Sigmoid colon (tissue), 7 donors: Measurements from ENCODE around the gene SLC34A3. TPM values are rescaled to one million over a fixed set of nuclear protein-coding genes. Genes with fewer than 3 reads are reported as not detected.

Experiments used
- DNase-seq: peaks from one replicate; pipeline ENCODE4 v3.0.0-alpha.2; 2019
- H3K27ac ChIP-seq, 4 donors: fragments of 200-600 bp; sonication (generic); one replicate each; pipeline ENCODE4 v1.5.1; 2016 to 2019; ENCODE audit warnings: mild to moderate bottlenecking in 1 of 4
- H3K27me3 ChIP-seq, 3 donors: fragments of 200-600 bp; sonication (generic); one replicate each; pipeline ENCODE4 v1.5.1; 2019; ENCODE audit warnings: mild to moderate bottlenecking in 1 of 3
- H3K36me3 ChIP-seq, 4 donors: fragments of 200-600 bp; sonication (generic); one replicate each; pipeline ENCODE4 v1.5.1; 2016 to 2019
- H3K4me1 ChIP-seq, 4 donors: fragments of 200-600 bp; sonication (generic); one replicate each; pipeline ENCODE4 v1.5.1; 2017 to 2019
- H3K4me3 ChIP-seq, 4 donors: fragments of 200-600 bp; sonication (generic); one replicate each; pipeline ENCODE4 v1.5.1; 2017 to 2019; ENCODE audit warnings: mild to moderate bottlenecking in 2 of 4, moderate library complexity in 1 of 4
- H3K9me3 ChIP-seq, 4 donors: fragments of 200-600 bp in 3 of 4; sonication (generic) in 3 of 4; one replicate each; pipeline versions ENCODE4 v1.5.1 to v1.6.1; 2013 to 2019
- CTCF ChIP-seq, 4 experiments: fragments of 450-650 bp in 3 of 4; fragments of 200-600 bp in 1 of 4; IDR thresholded peaks; one replicate each; pipeline ENCODE4 v1.5.1; 2016 to 2019; ENCODE audit warnings: antibody characterized with exemption in 4 of 4, mild to moderate bottlenecking in 3 of 4, moderate library complexity in 2 of 4
- EP300 ChIP-seq, 4 donors: sonication (generic); formaldehyde crosslinking; IDR thresholded peaks; one replicate each; pipeline ENCODE4 v1.6.1; 2017; ENCODE audit warnings: antibody characterized with exemption in 4 of 4
- POLR2A ChIP-seq, 2 donors: fragments of 450-650 bp; IDR thresholded peaks; one replicate each; pipeline ENCODE4 v1.6.1; 2016; ENCODE audit warnings: antibody characterized with exemption in 2 of 2, mild to moderate bottlenecking in 2 of 2, moderate library complexity in 2 of 2
- POLR2AphosphoS5 ChIP-seq, 4 donors: sonication (generic); formaldehyde crosslinking; IDR thresholded peaks; one replicate each; pipeline ENCODE4 v1.6.1; 2017; ENCODE audit warnings: antibody characterized with exemption in 4 of 4
- WGBS, 2 donors: extraction: QIAGEN DNeasy Blood & Tissue Kit; methylation state at CpG; one replicate each; pipeline ENCODE4 v1.1.7; 2013; 5-methylcytosine and 5-hydroxymethylcytosine counted together
- intact Hi-C: fragments of 100-400 bp; cut with DNase I; formaldehyde crosslinking; loops from one replicate; pipeline ENCODE4 v1.15.1; 2023
- polyA plus RNA-seq, 3 donors: library from polyadenylated mRNA; stranded (reverse); fragments of 200-250 nt; gene quantifications; one replicate each; pipeline ENCODE4 v1.2.3, GENCODE V29; 2013
- total RNA-seq, 4 donors: library from RNA; depleted of rRNA; stranded (reverse); fragments of >200 nt; gene quantifications; one replicate each; pipeline ENCODE4 v1.1.0, GENCODE V29; 2016
- donor health status: healthy with polysubstance abuse.
- donor health status: Bipolar disorder and iron deficiency.
- donor health status: healthy.

The SLC34A3 gene
- total and polyA plus RNA-seq, 7 donors, result not detected

DNA sequence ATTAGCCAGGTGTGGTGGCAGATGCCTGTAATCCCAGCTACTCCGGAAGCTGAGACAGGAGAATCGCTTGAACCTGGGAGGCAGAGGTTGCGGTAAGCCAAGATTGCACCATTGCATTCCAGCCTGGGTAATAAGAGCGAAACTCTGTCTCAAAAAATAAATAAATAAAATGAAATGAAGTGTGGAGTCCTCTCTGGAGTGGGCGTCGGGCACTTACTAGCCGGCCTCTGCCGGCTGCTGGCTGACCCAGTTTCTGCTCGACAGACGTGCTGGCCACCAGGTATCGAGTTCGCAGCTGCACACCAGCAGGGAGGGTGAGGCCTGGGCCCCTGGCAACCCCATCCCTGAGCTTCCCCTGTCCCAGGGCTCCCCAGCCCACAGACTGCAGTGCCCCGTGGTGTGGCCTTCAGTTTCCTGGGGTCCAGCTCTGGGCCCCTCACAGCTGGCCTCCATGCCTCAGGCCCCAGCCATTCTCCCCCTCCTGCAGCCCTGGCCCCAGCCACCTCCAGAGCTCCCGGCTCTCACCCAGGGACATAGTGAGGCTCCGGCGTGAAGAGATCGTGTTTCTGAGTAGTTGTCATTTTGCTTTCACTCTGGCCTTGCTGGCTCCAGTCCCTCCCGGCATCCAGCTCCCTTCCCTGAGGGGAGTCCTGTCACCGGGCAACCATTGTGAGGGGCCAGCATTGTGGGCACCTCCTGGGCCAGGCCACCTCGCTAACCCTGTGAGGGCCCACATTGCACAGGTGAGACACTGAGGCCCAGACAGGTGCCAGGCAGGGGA is 16.6 kb downstream of the SLC34A3 start:
- Histone ChIP-seq H3K9me3 (no peaks in the 10 kb centered on the region), H3K27me3 (peaks cover 0 to 10% (median 6%) of the 10 kb centered on the region in 3 donors), H3K4me3 (no peak overlapping the region), H3K4me1 (peaks cover 0 to 22% (median 15%) of the 10 kb centered on the region in 4 donors), H3K36me3 (peaks cover 4 to 16% (median 13%) of the 10 kb centered on the region in 4 donors), H3K27ac (no peak overlapping the region)
- no peak for DNase-seq
- intact Hi-C loops, result no loop called here
- WGBS, 2 donors, result 84 to 90% methylated on average over 20 of the region's 20 CpGs
- TF ChIP-seq CTCF (IDR thresholded peaks at IDR 0.05) (no peak), EP300 (IDR thresholded peaks at IDR 0.05) (no peak), POLR2A (IDR thresholded peaks at IDR 0.05) (no peak), POLR2AphosphoS5 (IDR thresholded peaks at IDR 0.05) (no peak)

DNA sequence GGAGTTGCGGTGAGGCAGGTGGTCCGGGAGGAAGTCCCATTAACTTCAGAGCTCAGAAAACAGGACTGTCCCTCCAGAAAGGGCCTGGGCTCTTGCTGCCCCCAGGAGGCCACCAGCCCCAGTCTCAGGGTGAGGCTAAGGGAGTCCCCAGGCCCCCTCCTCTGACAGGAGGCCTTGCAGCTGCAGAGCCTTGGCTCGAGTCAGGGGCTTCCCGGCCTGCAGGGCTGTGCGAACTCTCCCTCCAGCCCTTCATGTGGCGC is 17.1 kb downstream of the SLC34A3 start:
- intact Hi-C loops, result no loop called here
- 88% methylated on average over 6 of the region's 6 CpGs for WGBS, 2 donors
- peaks cover 4 to 10% (median 9%) of the 10 kb centered on the region in 4 donors for H3K36me3 ChIP-seq
- DNase-seq, result no peak
- no peaks in the 10 kb centered on the region for H3K9me3 ChIP-seq
- no peak overlapping the region for H3K27ac ChIP-seq
- no peak for TF ChIP-seq EP300 (IDR thresholded peaks at IDR 0.05)
- no peak for TF ChIP-seq CTCF (IDR thresholded peaks at IDR 0.05)
- no peak for TF ChIP-seq POLR2A (IDR thresholded peaks at IDR 0.05)
- TF ChIP-seq POLR2AphosphoS5 (IDR thresholded peaks at IDR 0.05), result no peak
- no peak overlapping the region for H3K4me3 ChIP-seq
- H3K4me1 ChIP-seq, result peaks cover 0 to 17% (median 9%) of the 10 kb centered on the region in 4 donors
- H3K27me3 ChIP-seq, result peaks cover 0 to 10% (median 6%) of the 10 kb centered on the region in 3 donors

GRCh38 chr9:137250329-137251193 is 19.9 kb downstream of the SLC34A3 start:
- Histone ChIP-seq H3K4me1 (peaks cover 0 to 13% (median 11%) of the 10 kb centered on the region in 4 donors), H3K27ac (no peak overlapping the region), H3K36me3 (no peaks in the 10 kb centered on the region), H3K27me3 (peaks cover 0 to 10% (median 6%) of the 10 kb centered on the region in 3 donors), H3K9me3 (no peaks in the 10 kb centered on the region), H3K4me3 (no peak overlapping the region)
- WGBS, 2 donors, result 63 to 79% methylated on average over 17 of the region's 18 CpGs
- DNase-seq, result no peak
- intact Hi-C loops, result loop anchor here (5.0 kb wide), 1 partner anchor 43 kb away; the partner anchor contains the start of genes NDOR1 and TMEM203
- no peak for TF ChIP-seq POLR2A (IDR thresholded peaks at IDR 0.05)
- TF ChIP-seq CTCF (IDR thresholded peaks at IDR 0.05), result no peak
- no peak for TF ChIP-seq EP300 (IDR thresholded peaks at IDR 0.05)
- TF ChIP-seq POLR2AphosphoS5 (IDR thresholded peaks at IDR 0.05), result no peak

- Histone ChIP-seq H3K27me3 (peaks cover 0 to 10% (median 6%) of the 10 kb centered on the region in 3 donors), H3K4me1 (peaks cover 0 to 18% (median 16%) of the 10 kb centered on the region in 4 donors), H3K36me3 (peaks cover 0 to under 1% (median 0%) of the 10 kb centered on the region in 4 donors), H3K4me3 (no peak within 1 kb of the TSS), H3K27ac (no peak within 1 kb of the TSS), H3K9me3 (no peaks in the 10 kb centered on the region)
- 72 to 86% methylated on average over 4 of the region's 4 CpGs for WGBS, 2 donors
- intact Hi-C loops, result loop anchor here (5.0 kb wide), 1 partner anchor 44 kb away; the partner anchor contains the start of genes NDOR1 and TMEM203
- no peak for DNase-seq
- no peak for TF ChIP-seq EP300 (IDR thresholded peaks at IDR 0.05)
- no peak for TF ChIP-seq POLR2A (IDR thresholded peaks at IDR 0.05)
- TF ChIP-seq CTCF (IDR thresholded peaks at IDR 0.05), result no peak
- TF ChIP-seq POLR2AphosphoS5 (IDR thresholded peaks at IDR 0.05), result no peak
Measured at GRCh38 chr9:137251194-137251461, 20.4 kb downstream of the SLC34A3 start, which contains the start of gene STPG3. TSS of gene STPG3 (plus strand) at chr9:137251286. CDS start at chr9:137251287, 1 bp downstream.
